Endothelial cell (in vitro differentiated cells): ENCODE measurements around the gene PRSS23. TPM values are rescaled to one million over a fixed set of nuclear protein-coding genes. Genes with fewer than 3 reads are reported as not detected.

Experiments used
- DNase-seq: peaks from one replicate; pipeline ENCODE4 v3.0.0; 2021; ENCODE audit warnings: low spot score
- H3K27ac Mint-ChIP-seq: one replicate; pipeline ENCODE4 v1.8.0; 2021; ENCODE audit warnings: mixed read lengths, inconsistent platforms; ENCODE audit not compliant: unreplicated experiment
- H3K27me3 Mint-ChIP-seq: one replicate; pipeline ENCODE4 v1.8.0; 2021; ENCODE audit warnings: mild to moderate bottlenecking, moderate library complexity, mixed read lengths, inconsistent platforms; ENCODE audit not compliant: unreplicated experiment
- H3K36me3 Mint-ChIP-seq: one replicate; pipeline ENCODE4 v1.8.0; 2021; ENCODE audit warnings: mild to moderate bottlenecking, low read depth, mixed read lengths, inconsistent platforms; ENCODE audit not compliant: unreplicated experiment
- H3K4me1 Mint-ChIP-seq: one replicate; pipeline ENCODE4 v1.8.0; 2021; ENCODE audit warnings: mild to moderate bottlenecking, mixed read lengths, inconsistent platforms; ENCODE audit not compliant: unreplicated experiment
- H3K4me3 Mint-ChIP-seq: one replicate; pipeline ENCODE4 v1.8.0; 2021; ENCODE audit warnings: mild to moderate bottlenecking, mixed read lengths, inconsistent platforms; ENCODE audit not compliant: unreplicated experiment
- H3K9me3 Mint-ChIP-seq: one replicate; pipeline ENCODE4 v1.8.0; 2021; ENCODE audit warnings: mixed read lengths, inconsistent platforms; ENCODE audit not compliant: unreplicated experiment
- total RNA-seq: library from RNA; stranded (reverse); fragmentation: NEBNext Ultra II Directional; extraction: Animal tissue kit (Norgen Biotek cat#: 25700); gene quantifications from one replicate; pipeline ENCODE4 v1.2.1, GENCODE V29; 2021; ENCODE audit not compliant: unreplicated experiment
- TF ChIP-seq, protein P1 (sequence below): fragments of 200-600 bp; sonication (generic); IDR thresholded peaks from one replicate; pipeline ENCODE4 v1.5.0; 2021; ENCODE audit warnings: antibody characterized with exemption; ENCODE audit not compliant: unreplicated experiment

Gene PRSS23
- total RNA-seq, 1 donor from 2014 or later: 4.8 TPM

DNA sequence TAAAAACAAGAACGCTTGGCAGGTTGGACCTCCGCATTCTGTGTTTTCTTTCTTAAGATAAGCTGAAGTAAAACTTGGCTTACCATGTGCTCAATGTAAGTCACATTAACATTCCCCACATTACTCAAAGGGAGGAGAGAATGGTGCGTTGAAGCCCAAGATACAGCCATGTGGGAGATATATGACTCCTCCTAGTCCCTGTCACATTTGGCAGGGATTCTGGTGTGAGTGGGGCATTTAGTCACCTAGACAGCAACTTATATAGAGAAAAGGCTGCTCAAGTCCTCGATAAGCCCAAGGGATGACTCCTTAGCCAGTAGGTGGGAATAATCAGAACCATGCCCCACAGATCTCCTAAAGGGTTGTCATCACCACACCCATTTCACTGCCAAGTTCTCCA lies 4.6 kb downstream of the PRSS23 start:
- Mint-ChIP-seq H3K27ac (no peak overlapping the region), H3K4me1 (peaks cover 25% of the 10 kb centered on the region), H3K27me3 (peaks cover 1% of the 10 kb centered on the region), H3K4me3 (no peak overlapping the region), H3K9me3 (peaks cover 4% of the 10 kb centered on the region), H3K36me3 (no peaks in the 10 kb centered on the region)
- DNase-seq: no peak
- TF ChIP-seq, protein P1, sequence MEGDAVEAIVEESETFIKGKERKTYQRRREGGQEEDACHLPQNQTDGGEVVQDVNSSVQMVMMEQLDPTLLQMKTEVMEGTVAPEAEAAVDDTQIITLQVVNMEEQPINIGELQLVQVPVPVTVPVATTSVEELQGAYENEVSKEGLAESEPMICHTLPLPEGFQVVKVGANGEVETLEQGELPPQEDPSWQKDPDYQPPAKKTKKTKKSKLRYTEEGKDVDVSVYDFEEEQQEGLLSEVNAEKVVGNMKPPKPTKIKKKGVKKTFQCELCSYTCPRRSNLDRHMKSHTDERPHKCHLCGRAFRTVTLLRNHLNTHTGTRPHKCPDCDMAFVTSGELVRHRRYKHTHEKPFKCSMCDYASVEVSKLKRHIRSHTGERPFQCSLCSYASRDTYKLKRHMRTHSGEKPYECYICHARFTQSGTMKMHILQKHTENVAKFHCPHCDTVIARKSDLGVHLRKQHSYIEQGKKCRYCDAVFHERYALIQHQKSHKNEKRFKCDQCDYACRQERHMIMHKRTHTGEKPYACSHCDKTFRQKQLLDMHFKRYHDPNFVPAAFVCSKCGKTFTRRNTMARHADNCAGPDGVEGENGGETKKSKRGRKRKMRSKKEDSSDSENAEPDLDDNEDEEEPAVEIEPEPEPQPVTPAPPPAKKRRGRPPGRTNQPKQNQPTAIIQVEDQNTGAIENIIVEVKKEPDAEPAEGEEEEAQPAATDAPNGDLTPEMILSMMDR: no peak

DNA sequence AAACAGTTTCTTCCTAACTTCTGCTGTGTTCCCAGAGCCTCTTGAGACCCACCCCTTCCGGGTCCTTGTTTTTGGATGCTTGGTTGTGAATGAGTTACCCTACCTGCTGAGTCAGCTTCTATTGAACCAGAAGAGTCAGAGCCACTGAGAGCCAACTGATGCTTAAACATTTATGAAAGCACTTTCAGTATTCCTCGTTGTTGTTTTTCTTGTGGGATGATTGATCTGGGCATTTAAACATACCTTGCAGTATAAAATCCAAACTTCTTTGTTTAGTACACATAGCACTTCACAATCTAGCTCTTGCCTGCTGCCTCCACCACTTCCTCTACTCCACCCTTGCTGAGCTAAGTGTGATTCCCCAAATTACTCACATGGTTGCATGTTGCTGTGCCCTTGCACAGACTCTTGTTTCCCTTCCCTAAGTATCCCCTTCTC lies 5.5 kb downstream of the PRSS23 start:
- Mint-ChIP-seq H3K4me3 (no peak overlapping the region), H3K9me3 (peaks cover 4% of the 10 kb centered on the region), H3K27me3 (peaks cover 1% of the 10 kb centered on the region), H3K27ac (no peak overlapping the region), H3K36me3 (no peaks in the 10 kb centered on the region), H3K4me1 (peaks cover 22% of the 10 kb centered on the region)
- no peak for DNase-seq
- TF ChIP-seq, protein P1: no peak

DNA sequence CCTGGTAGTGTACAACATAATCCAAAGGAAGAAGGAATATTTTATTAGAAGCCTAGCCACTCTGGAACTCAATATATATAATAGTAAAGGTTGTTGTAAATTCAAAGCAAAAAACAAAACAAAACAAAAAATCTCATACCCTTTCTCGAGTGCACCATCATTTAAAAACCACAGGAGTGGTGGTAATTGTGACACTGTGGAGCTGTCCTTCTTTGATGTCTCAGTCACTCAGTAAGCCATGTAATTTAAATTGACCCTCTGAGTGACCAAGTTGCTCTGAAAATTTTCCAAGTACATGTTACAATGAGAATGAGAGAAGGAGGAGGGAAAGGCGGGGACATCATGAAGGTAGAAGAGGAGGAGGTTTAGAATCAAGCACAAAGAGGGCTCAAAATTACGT lies 6.6 kb downstream of the PRSS23 start:
- Mint-ChIP-seq H3K9me3 (no peaks in the 10 kb centered on the region), H3K4me3 (no peak overlapping the region), H3K27ac (no peak overlapping the region), H3K4me1 (peaks cover 20% of the 10 kb centered on the region), H3K36me3 (no peaks in the 10 kb centered on the region), H3K27me3 (peaks cover 1% of the 10 kb centered on the region)
- DNase-seq: no peak
- TF ChIP-seq, protein P1: no peak

DNA sequence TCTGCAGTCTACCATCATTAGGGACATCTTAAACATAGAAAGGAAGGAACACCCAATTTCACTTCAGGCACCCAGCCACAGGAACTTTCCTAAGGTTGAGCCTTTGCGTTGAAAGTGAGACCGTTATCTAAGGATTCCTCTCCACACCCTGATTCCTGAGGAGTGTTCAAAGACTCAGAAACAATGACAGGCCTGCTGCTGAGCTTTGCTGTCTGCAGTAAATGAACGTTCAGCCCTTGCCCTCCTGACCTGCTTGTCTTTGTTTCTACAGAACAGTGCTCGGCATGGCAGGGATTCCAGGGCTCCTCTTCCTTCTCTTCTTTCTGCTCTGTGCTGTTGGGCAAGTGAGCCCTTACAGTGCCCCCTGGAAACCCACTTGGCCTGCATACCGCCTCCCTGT lies 7.0 kb downstream of the PRSS23 start:
- H3K36me3 Mint-ChIP-seq: no peaks in the 10 kb centered on the region
- peaks cover 1% of the 10 kb centered on the region for H3K27me3 Mint-ChIP-seq
- H3K9me3 Mint-ChIP-seq: no peaks in the 10 kb centered on the region
- no peak for DNase-seq
- H3K27ac Mint-ChIP-seq: no peak overlapping the region
- peaks cover 20% of the 10 kb centered on the region for H3K4me1 Mint-ChIP-seq
- TF ChIP-seq, protein P1: no peak
- no peak overlapping the region for H3K4me3 Mint-ChIP-seq

DNA sequence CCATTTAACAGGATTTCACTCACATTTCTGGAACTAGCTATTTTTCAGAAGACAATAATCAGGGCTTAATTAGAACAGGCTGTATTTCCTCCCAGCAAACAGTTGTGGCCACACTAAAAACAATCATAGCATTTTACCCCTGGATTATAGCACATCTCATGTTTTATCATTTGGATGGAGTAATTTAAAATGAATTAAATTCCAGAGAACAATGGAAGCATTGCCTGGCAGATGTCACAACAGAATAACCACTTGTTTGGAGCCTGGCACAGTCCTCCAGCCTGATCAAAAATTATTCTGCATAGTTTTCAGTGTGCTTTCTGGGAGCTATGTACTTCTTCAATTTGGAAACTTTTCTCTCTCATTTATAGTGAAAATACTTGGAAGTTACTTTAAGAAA lies 9.2 kb downstream of the PRSS23 start:
- DNase-seq: no peak

More for the DNA sequence above, 9.2 kb downstream of the PRSS23 start:
- Mint-ChIP-seq H3K4me1 (peaks cover 14% of the 10 kb centered on the region), H3K27me3 (peaks cover 5% of the 10 kb centered on the region), H3K27ac (no peak overlapping the region), H3K36me3 (no peaks in the 10 kb centered on the region), H3K9me3 (no peaks in the 10 kb centered on the region), H3K4me3 (no peak overlapping the region)
- TF ChIP-seq, protein P1: no peak
